ENCODE results near the gene MYO18B.

MYO18B gene

GRCh38 chr22:25942115-25942855 lies 200.3 kb downstream of the MYO18B start:
- TF ChIP-seq FOXP2 (optimal IDR thresholded peaks at IDR 0.05; ENCODE audit: borderline replicate concordance, extremely low read depth, extremely low read length, insufficient read depth) (no peak), REST (IDR thresholded peaks at IDR 0.05; ENCODE audit: insufficient read depth in 1 of 2, low read depth in 2 of 2, low read length in 2 of 2) (no peak), SIN3A (IDR thresholded peaks at IDR 0.05; ENCODE audit: borderline replicate concordance, insufficient read depth, low read length) (no peak), TAF1 (IDR thresholded peaks at IDR 0.05; ENCODE audit: borderline replicate concordance, insufficient read depth, low read length) (no peak), POLR2AphosphoS5 (IDR thresholded peaks at IDR 0.05; ENCODE audit: low read depth, low read length) (no peak)

GRCh38 chr22:25942856-25943411 lies 200.9 kb downstream of the MYO18B start:
- TF ChIP-seq POLR2AphosphoS5 (IDR thresholded peaks at IDR 0.05; ENCODE audit: low read depth, low read length) (no peak), FOXP2 (optimal IDR thresholded peaks at IDR 0.05; ENCODE audit: borderline replicate concordance, extremely low read depth, extremely low read length, insufficient read depth) (no peak), SIN3A (IDR thresholded peaks at IDR 0.05; ENCODE audit: borderline replicate concordance, insufficient read depth, low read length) (no peak), REST (IDR thresholded peaks at IDR 0.05; ENCODE audit: insufficient read depth in 1 of 2, low read depth in 2 of 2, low read length in 2 of 2) (no peak), TAF1 (IDR thresholded peaks at IDR 0.05; ENCODE audit: borderline replicate concordance, insufficient read depth, low read length) (no peak)

- no peak for TF ChIP-seq TAF1 (IDR thresholded peaks at IDR 0.05; ENCODE audit: borderline replicate concordance, insufficient read depth, low read length)
- no peak for TF ChIP-seq FOXP2 (optimal IDR thresholded peaks at IDR 0.05; ENCODE audit: borderline replicate concordance, extremely low read depth, extremely low read length, insufficient read depth)
- no peak for TF ChIP-seq REST (IDR thresholded peaks at IDR 0.05; ENCODE audit: insufficient read depth in 1 of 2, low read depth in 2 of 2, low read length in 2 of 2)
- TF ChIP-seq POLR2AphosphoS5 (IDR thresholded peaks at IDR 0.05; ENCODE audit: low read depth, low read length) = no peak
- TF ChIP-seq SIN3A (IDR thresholded peaks at IDR 0.05; ENCODE audit: borderline replicate concordance, insufficient read depth, low read length) = no peak
Observed at GRCh38 chr22:25950111-25950510, 208.1 kb downstream of the MYO18B start.

- no peak for TF ChIP-seq SIN3A (IDR thresholded peaks at IDR 0.05; ENCODE audit: borderline replicate concordance, insufficient read depth, low read length)
- TF ChIP-seq TAF1 (IDR thresholded peaks at IDR 0.05; ENCODE audit: borderline replicate concordance, insufficient read depth, low read length) = no peak
- TF ChIP-seq FOXP2 (optimal IDR thresholded peaks at IDR 0.05; ENCODE audit: borderline replicate concordance, extremely low read depth, extremely low read length, insufficient read depth) = no peak
- no peak for TF ChIP-seq POLR2AphosphoS5 (IDR thresholded peaks at IDR 0.05; ENCODE audit: low read depth, low read length)
- TF ChIP-seq REST (IDR thresholded peaks at IDR 0.05; ENCODE audit: insufficient read depth in 1 of 2, low read depth in 2 of 2, low read length in 2 of 2) = no peak
Observed at GRCh38 chr22:25953276-25953675, 211.3 kb downstream of the MYO18B start.

All from PFSK-1 (cell line).